Thyroid gland (tissue), 4 donors: ENCODE measurements around the gene MRAP.

Source experiments
- CTCF ChIP-seq, 6 experiments: fragments of 200-600 bp in 3 of 6; fragments of 450-650 bp in 3 of 6; sonication (generic) in 3 of 6; IDR thresholded peaks; one replicate each; pipeline ENCODE4 v1.5.1; 2016 to 2019; ENCODE audit warnings: antibody characterized with exemption in 6 of 6, mild to moderate bottlenecking in 2 of 6, inconsistent platforms in 1 of 6, moderate library complexity in 1 of 6
- POLR2A ChIP-seq, 2 donors: fragments of 450-650 bp; IDR thresholded peaks; one replicate each; pipeline ENCODE4 v1.6.1; 2017; ENCODE audit warnings: antibody characterized with exemption in 2 of 2, mild to moderate bottlenecking in 2 of 2, moderate library complexity in 1 of 2

- TF ChIP-seq POLR2A (IDR thresholded peaks at IDR 0.05) (no peak), CTCF (IDR thresholded peaks at IDR 0.05) (no peak)
Measured at GRCh38 chr21:32330784-32331311, 32.2 kb downstream of the MRAP start.
